Astrocyte (in vitro differentiated cells and primary cell): Measurements from ENCODE around the gene CCDC196. TPM values are rescaled to one million over a fixed set of nuclear protein-coding genes. Genes with fewer than 3 reads are reported as not detected.

Experiments used
- DNase-seq: peaks from one replicate; pipeline ENCODE4 v3.0.0-alpha.2; 2010; ENCODE audit warnings: low read depth
- FAIRE-seq: peaks from 2 replicates; lab custom pipeline; 2011; peaks lifted over from hg19 to GRCh38; lab: Jason Lieb, UNC
- H2AFZ ChIP-seq: 2 replicates; pipeline ENCODE4 v1.6.0; 2012; ENCODE audit warnings: low read depth, low read length, inconsistent platforms
- H3K27ac ChIP-seq: 2 replicates; pipeline ENCODE4 v1.5.1; 2011; ENCODE audit warnings: low read depth, low read length, inconsistent platforms
- H3K27me3 ChIP-seq: 2 replicates; pipeline ENCODE4 v1.6.0; 2011; ENCODE audit warnings: low read length, inconsistent platforms; ENCODE audit not compliant: insufficient read depth
- H3K36me3 ChIP-seq: 2 replicates; pipeline ENCODE4 v1.5.1; 2011; ENCODE audit warnings: low read length, inconsistent platforms; ENCODE audit not compliant: insufficient read depth
- H3K4me1 ChIP-seq: 2 replicates; pipeline ENCODE4 v1.5.1; 2011; ENCODE audit warnings: low read length, inconsistent platforms; ENCODE audit not compliant: insufficient read depth
- H3K4me2 ChIP-seq: 2 replicates; pipeline ENCODE4 v1.6.0; 2012; ENCODE audit warnings: low read length, inconsistent platforms
- H3K4me3 ChIP-seq: 2 replicates; pipeline ENCODE4 v1.5.1; 2011; ENCODE audit warnings: low read depth, mild to moderate bottlenecking, low read length, inconsistent platforms; ENCODE audit not compliant: insufficient read depth
- H3K79me2 ChIP-seq: 2 replicates; pipeline ENCODE4 v1.6.0; 2012; ENCODE audit warnings: mild to moderate bottlenecking, low read length, inconsistent platforms; ENCODE audit not compliant: insufficient read depth
- H3K9ac ChIP-seq: 2 replicates; pipeline ENCODE4 v1.6.0; 2012; ENCODE audit warnings: mild to moderate bottlenecking, low read length, inconsistent platforms
- H3K9me3 ChIP-seq: 2 replicates; pipeline ENCODE4 v1.5.1; 2012; ENCODE audit warnings: low read depth, mild to moderate bottlenecking, low read length, inconsistent platforms; ENCODE audit not compliant: insufficient read depth
- H4K20me1 ChIP-seq: 2 replicates; pipeline ENCODE4 v1.6.0; 2012; ENCODE audit warnings: low read length, inconsistent platforms; ENCODE audit not compliant: insufficient read depth
- H3K27ac Mint-ChIP-seq: one replicate; pipeline ENCODE4 v1.8.0; 2021; ENCODE audit warnings: mild to moderate bottlenecking, mixed read lengths; ENCODE audit not compliant: unreplicated experiment
- H3K27me3 Mint-ChIP-seq: one replicate; pipeline ENCODE4 v1.8.0; 2021; ENCODE audit warnings: low read depth, mixed read lengths; ENCODE audit not compliant: unreplicated experiment
- H3K36me3 Mint-ChIP-seq: one replicate; pipeline ENCODE4 v1.8.0; 2021; ENCODE audit warnings: low read depth, mixed read lengths; ENCODE audit not compliant: unreplicated experiment
- H3K4me1 Mint-ChIP-seq: one replicate; pipeline ENCODE4 v1.8.0; 2021; ENCODE audit warnings: low read depth, mixed read lengths; ENCODE audit not compliant: unreplicated experiment
- H3K4me3 Mint-ChIP-seq: one replicate; pipeline ENCODE4 v1.8.0; 2021; ENCODE audit warnings: mild to moderate bottlenecking, moderate library complexity, mixed read lengths; ENCODE audit not compliant: unreplicated experiment
- H3K9me3 Mint-ChIP-seq: one replicate; pipeline ENCODE4 v1.8.0; 2021; ENCODE audit warnings: mild to moderate bottlenecking, mixed read lengths; ENCODE audit not compliant: unreplicated experiment
- CTCF ChIP-seq: IDR thresholded peaks from 2 replicates; pipeline ENCODE4 v1.5.1; 2011; ENCODE audit warnings: low read depth, mild to moderate bottlenecking, inconsistent platforms, low read length, moderate library complexity; ENCODE audit not compliant: insufficient read depth
- EZH2 ChIP-seq: IDR thresholded peaks from 2 replicates; pipeline ENCODE4 v1.6.1; 2012; ENCODE audit warnings: mild to moderate bottlenecking, low read length, inconsistent platforms; ENCODE audit not compliant: insufficient read depth
- total RNA-seq: library from RNA; stranded (reverse); gene quantifications from 2 replicates; pipeline ENCODE4 v1.2.1, GENCODE V29; 2021

Gene CCDC196
- total RNA-seq, 1 donor from 2014 or later: not detected

- H4K20me1 ChIP-seq: no peaks in the 10 kb centered on the region
- DNase-seq: no peak
- Mint-ChIP-seq H3K9me3 (no peaks in the 10 kb centered on the region), H3K27ac (no peak overlapping the region), H3K36me3 (no peaks in the 10 kb centered on the region), H3K27me3 (no peaks in the 10 kb centered on the region), H3K4me3 (no peak overlapping the region), H3K4me1 (peaks cover 2% of the 10 kb centered on the region)
- no peaks in the 10 kb centered on the region for H3K79me2 ChIP-seq
- H3K4me1 ChIP-seq: no peaks in the 10 kb centered on the region
- no peak overlapping the region for H3K4me2 ChIP-seq
- no peak overlapping the region for H3K4me3 ChIP-seq
- H3K27ac ChIP-seq: no peak overlapping the region
- no peak overlapping the region for H3K9ac ChIP-seq
- H3K9me3 ChIP-seq: no peaks in the 10 kb centered on the region
- TF ChIP-seq EZH2 (no peak), CTCF (no peak)
- no peak for FAIRE-seq
- H2AFZ ChIP-seq: no peak overlapping the region
- no peaks in the 10 kb centered on the region for H3K36me3 ChIP-seq
- no peaks in the 10 kb centered on the region for H3K27me3 ChIP-seq
Measured at GRCh38 chr14:66496188-66496807, 10.1 kb downstream of the CCDC196 start.

- Mint-ChIP-seq H3K27me3 (no peaks in the 10 kb centered on the region), H3K4me3 (no peak overlapping the region)
Measured at GRCh38 chr14:66496911-66497310, 10.7 kb downstream of the CCDC196 start.

More at GRCh38 chr14:66496911-66497310, 10.7 kb downstream of the CCDC196 start:
- Histone ChIP-seq H3K27ac (no peak overlapping the region), H4K20me1 (no peaks in the 10 kb centered on the region), H3K79me2 (no peaks in the 10 kb centered on the region), H2AFZ (no peak overlapping the region), H3K9ac (no peak overlapping the region), H3K4me3 (no peak overlapping the region), H3K9me3 (no peaks in the 10 kb centered on the region), H3K27me3 (no peaks in the 10 kb centered on the region), H3K4me1 (no peaks in the 10 kb centered on the region), H3K36me3 (no peaks in the 10 kb centered on the region), H3K4me2 (no peak overlapping the region)
- H3K4me1 Mint-ChIP-seq: peaks cover 2% of the 10 kb centered on the region
- H3K27ac Mint-ChIP-seq: no peak overlapping the region
- H3K36me3 Mint-ChIP-seq: no peaks in the 10 kb centered on the region
- no peaks in the 10 kb centered on the region for H3K9me3 Mint-ChIP-seq
- FAIRE-seq (no peak), DNase-seq (no peak)
- TF ChIP-seq EZH2 (no peak), CTCF (no peak)
